NB4 (cell line): ENCODE data around the gene TRIM75.

Experiments used
- POLR2A ChIP-seq: IDR thresholded peaks from 2 replicates; pipeline ENCODE4 v1.6.1; 2011; ENCODE audit warnings: mild to moderate bottlenecking; ENCODE audit not compliant: insufficient read length; ENCODE audit errors: extremely low read depth
- TF ChIP-seq, protein P1 (sequence below): IDR thresholded peaks from one replicate; pipeline ENCODE4 v1.5.1; 2012; ENCODE audit warnings: low read depth, low read length
- TF ChIP-seq, protein P2 (sequence below): IDR thresholded peaks from 2 replicates; pipeline ENCODE4 v1.6.1; 2011; ENCODE audit warnings: low read depth, low read length

DNA sequence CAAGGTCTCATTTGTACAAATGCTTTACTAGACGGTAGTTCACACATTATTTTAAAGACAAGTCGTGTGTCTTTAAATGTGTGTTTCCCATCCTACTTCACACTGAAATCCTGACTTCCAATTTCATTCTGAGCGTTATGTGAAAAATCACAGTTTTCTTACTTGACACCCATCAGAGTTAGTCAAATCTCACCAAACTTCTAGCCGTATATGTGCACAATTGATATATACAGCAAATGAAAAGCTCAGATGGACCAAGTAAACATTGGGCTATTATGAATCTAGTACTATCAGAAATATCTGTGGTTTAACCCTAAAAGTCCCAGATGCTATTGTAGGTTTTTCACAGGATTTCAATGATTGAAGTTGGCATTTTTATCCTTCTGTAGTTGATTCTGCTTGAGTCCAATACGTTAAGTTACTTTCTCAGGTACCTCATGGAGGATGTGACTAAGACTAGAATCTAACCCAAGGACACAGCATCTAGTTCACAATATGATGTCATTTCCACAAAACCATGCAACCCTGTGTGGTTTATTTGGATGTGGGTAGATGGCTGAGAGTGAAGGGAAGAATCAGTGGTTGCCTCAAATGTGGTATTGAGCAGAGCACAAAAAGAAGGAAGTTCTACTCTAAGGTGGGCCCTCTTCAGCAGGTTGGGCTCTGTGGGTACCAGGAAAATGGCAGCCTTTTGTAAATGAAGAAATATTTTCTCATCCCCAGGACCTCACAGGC lies 44.0 kb upstream of the TRIM75 start:
- TF ChIP-seq, protein P1, sequence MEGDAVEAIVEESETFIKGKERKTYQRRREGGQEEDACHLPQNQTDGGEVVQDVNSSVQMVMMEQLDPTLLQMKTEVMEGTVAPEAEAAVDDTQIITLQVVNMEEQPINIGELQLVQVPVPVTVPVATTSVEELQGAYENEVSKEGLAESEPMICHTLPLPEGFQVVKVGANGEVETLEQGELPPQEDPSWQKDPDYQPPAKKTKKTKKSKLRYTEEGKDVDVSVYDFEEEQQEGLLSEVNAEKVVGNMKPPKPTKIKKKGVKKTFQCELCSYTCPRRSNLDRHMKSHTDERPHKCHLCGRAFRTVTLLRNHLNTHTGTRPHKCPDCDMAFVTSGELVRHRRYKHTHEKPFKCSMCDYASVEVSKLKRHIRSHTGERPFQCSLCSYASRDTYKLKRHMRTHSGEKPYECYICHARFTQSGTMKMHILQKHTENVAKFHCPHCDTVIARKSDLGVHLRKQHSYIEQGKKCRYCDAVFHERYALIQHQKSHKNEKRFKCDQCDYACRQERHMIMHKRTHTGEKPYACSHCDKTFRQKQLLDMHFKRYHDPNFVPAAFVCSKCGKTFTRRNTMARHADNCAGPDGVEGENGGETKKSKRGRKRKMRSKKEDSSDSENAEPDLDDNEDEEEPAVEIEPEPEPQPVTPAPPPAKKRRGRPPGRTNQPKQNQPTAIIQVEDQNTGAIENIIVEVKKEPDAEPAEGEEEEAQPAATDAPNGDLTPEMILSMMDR, result no peak
- TF ChIP-seq POLR2A, result no peak
- TF ChIP-seq, protein P2, sequence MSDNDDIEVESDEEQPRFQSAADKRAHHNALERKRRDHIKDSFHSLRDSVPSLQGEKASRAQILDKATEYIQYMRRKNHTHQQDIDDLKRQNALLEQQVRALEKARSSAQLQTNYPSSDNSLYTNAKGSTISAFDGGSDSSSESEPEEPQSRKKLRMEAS, result no peak
